Measurements from ENCODE around the gene DLGAP1. TPM values are rescaled to one million over a fixed set of nuclear protein-coding genes. Genes with fewer than 3 reads are reported as not detected.

Gene DLGAP1
- total RNA-seq, 1 experiment from 2014 or later: not detected

DNA sequence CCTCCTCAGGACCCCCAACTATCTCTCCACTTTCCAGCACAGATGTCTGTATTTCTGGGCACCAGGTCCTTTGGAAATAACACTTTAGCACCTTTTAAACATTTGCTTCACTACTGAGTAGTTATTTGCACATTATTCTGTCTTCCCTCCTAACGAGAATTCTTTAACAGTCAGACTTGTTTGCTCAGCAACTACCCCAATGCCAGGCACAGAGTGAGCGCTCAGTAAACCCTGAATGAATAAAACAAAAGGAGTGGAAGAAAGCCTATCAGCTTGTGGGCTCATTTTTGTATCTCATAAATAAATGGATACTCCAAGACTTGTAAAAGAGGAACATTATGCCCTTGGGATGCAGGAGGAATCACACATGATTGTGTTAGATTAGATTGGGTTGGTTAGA lies 554.8 kb downstream of the DLGAP1 start:
- no peak for DNase-seq (ENCODE audit: low read depth)

DNA sequence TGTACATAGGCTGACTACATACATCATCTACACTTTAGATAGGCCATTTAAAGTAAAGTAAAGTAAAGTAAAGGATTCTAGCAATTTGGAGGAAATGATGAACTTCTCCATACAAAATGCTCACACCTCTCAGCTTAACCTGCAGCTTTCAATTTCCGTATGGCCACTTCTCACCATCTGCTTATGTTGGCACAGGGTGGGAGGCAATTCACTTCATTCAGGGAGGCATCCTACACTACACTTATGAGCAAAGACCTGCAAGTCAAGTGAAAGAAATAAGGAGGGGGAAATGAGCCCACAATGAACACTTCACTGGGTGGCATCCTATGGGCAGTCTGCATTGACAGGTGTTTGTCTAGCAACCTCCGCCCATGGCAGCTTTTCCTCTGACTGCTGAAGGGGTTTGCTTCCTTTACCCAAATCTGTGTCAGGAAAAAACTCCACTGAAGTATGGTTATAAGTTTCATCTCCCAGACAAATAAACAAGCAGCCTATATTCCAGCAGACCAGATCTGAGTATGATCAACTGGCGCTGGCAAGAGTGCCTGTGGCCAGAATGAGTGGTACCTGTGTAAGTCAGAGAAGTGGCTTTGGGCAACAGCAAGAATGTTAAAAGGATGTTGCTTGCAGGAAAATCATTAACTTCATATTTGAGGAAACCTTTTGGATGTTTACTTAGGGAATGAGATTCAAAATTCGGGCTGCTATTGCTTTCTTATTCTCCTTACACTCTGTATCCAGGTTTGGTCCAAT lies 556.1 kb downstream of the DLGAP1 start:
- no peak for DNase-seq (ENCODE audit: low read depth)

DNA sequence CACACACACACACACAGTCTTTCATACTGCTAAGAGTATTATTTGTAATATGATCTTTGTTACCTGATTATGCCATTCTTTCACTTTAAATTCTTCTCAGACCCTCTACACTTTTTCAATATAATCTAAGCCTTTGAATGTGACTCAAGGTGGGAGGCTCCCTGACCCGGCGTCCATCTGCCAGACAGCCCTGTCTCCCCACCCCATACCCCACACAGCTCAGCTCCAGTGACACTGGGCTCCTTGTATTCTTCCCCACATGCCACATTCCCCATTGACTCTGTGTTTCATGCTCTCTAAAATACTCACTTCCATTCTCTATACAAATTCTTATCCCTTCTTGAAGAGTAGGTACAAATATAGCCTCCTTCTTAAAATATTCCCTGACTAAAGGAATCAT lies 563.0 kb downstream of the DLGAP1 start:
- DNase-seq (ENCODE audit: low read depth): no peak

DNA sequence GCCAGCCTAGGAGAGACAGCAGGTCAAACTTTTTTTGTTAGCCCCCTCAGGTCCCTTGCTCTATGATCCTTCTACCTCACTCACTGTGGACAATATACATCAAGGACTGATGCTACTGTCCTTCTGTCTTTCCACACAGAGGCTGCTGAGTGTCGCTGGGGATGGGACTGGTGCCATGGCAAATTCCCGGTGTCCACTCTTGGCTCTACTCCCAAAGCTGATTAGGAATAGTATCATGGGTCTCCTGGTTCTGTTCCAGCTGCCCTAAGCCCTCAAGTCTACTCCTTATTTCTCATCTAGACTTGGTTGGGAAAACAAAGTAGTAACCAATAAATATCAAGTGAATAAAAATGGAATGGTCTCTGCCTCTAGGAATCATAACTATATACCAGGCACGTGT lies 563.9 kb downstream of the DLGAP1 start:
- DNase-seq (ENCODE audit: low read depth): no peak

DNA sequence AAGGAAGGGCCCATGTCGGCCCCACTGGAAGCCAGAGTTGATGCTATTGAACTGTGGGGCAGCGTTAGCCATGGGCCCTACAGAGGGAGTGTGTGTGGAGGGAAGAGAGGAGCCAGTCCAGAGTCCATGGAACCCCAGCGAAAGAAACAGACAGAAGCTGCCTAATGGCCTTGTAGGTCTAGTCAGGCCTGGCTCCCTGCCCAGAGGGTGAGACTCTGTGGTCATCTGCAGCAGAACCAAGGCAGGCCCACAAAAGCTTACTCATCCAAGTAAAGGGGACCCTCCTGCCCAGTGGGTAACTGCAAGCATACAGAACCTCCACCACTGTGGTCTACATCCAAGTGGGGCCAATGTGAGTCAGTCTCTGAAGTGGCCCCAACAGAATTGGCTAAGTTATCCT lies 565.3 kb downstream of the DLGAP1 start:
- DNase-seq (ENCODE audit: low read depth): peak; percentile 86

DNA sequence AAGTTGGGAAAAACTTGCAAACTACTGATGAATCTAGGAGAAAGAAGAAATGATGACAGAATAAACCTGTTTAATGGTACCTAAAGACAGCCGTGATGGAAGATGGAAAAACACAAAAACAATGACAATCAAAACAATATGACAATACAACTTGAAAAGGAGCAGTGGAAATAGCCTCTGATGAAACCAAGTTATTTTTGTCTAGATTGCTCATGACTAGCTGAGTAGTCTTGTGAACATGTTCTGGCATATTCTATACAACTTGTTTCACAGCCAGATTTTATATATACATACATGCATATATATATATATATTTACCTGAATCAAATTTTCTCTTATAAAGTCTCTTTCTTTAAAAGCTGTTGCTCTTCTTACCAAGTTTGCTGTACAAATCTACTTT lies 566.0 kb downstream of the DLGAP1 start:
- no peak for DNase-seq (ENCODE audit: low read depth)

DNA sequence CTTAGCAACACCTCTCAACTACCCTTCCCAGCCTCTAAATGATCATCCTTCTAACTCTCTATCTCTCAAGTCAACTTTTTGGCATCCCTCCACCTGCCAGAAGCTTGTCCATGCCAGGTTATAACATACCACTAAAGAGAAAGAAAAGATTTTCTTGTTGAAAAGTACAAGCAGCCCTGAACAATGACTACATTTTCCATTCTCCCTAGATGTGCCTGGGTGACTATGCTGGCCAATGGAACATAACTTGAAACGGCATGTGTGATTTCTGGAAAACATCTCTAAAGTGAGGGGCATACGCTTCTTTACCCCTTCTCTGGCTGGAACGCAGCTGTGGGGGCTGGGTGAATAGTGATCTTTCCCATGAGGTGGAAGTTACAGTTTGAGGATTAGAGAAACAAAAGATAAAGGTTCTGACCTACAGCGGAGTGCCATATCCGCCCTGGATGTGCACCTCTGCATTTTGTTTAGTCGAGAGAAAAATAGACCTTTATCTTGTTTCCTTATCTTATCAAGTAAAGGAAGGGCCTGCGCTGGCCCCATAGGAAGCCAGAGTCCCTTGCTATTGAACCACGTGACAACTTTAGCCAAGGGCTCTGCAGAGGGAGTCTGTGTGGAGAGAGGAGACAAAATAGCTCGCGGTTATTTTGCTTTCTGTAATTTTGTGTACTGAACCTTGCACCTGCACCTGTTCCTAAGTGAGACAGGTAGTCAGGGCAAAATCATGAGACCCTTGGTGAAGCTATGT lies 568.4 kb downstream of the DLGAP1 start:
- DNase-seq (ENCODE audit: low read depth): no peak

DNA sequence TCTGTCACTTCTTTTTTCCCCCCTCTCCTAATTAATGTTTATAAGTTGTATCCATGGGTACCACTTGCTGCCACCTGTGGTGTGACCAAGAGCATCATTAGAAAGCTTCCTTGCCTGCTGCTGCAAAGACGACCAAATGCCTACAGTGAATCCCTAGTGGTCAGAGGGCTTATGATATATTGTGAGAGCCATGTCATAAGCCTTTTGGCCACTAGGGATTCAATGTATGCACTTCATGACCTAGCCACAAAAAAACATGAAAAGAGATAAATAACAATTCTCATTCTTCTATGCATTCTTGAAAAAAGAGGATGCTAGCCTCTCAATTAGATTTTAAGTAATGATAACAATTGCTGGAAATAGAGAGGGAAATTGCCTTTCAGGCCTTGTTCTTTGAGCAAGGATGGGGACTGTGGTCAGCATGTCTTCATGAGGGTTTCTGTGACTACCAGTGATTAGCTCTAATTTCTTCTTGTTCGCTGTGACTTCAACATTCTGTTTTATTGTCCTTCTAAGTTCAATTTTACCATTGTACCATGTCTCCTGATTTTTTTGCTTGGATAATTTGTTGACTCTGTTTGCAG lies 569.8 kb downstream of the DLGAP1 start:
- DNase-seq (ENCODE audit: low read depth): no peak

DNA sequence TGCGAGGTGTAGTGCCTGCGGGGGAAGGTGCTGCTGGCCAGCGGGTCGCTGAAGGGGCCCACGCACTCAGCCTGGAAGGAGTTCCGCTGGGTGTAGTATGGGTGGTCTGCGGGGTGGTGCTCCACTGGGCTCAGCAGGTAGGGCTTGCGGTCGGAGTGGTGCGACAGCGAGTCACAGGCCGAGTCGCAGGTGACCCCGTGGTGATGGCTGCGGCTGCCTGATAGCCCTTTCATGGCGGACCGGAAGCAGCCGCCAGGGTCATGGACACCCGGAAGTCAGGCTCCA lies 575.3 kb downstream of the DLGAP1 start:
- no peak for DNase-seq (ENCODE audit: low read depth)

DNA sequence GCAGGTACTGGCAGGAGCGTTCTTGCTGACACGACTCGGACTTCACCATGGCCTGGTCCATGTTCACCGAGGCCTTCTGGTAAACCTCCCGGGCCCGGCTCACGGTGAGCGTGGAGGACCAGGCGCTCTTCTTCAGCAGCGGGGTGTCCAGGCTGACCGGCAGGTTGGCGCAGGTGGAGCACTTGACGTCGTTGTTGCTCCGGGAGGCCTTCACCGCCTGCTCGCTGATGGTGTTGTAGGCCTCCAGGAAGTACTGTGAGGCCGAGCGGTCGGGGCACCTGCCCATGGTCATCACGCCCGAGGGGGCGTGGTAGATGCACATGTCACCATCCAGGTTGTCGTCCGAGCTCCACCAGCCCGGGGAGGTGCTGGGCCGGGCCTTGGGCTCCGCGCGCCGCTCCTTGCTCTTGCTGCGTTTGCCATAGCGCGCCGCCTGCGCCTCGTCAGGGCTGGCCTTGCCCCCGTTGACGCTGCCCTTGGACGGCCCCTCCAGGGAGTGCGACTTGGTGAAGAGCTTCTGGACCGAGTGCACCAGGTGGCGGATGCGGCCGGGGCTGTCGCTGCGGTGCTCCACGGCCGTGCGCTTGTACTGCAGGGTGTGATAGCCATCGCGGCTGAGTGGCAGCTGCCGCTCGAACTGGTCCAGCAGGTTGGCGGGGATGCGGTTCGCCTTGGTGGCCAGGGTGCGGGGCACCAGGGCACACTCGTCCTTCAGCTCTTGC lies 575.8 kb downstream of the DLGAP1 start:
- DNase-seq (ENCODE audit: low read depth): no peak

DNA sequence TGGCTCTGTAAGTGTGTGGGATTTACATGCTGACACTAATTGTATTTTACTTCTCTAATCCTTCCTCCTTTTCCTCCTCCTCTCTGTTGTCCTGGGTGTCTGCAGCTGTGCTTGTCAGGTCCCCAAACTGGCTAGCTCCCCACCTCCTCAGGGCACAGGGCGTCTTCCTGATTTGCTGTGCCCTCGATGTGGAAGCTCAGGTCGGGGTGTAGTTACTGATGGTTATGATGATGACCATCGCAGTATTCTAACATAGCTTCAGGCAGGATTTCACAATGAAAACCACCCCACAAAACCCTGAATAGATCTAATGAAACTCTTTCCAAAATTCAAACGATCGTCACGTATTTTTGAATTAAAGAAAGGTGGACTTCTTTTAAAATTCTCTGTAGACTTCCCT lies 576.7 kb downstream of the DLGAP1 start:
- no peak for DNase-seq (ENCODE audit: low read depth)

DNA sequence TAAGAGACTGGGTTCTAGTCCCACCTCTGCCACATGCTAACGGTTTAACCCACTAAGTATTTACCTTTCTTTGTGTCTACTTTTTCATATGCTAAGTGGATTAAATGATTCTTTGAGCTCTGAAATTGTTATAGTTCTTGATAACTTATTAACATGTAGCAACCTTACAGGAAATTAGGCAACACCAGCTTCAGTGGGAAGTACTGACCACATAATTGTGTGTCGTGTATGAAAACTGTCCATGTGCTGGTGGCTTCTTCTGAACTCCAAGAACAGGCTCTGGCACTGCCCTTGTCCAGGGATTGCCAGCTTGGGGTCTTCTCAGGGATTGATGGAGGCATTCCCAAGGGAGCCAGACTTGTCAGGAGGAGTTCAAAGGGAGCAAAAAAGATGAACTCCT lies 577.4 kb downstream of the DLGAP1 start:
- no peak for DNase-seq (ENCODE audit: low read depth)

DNA sequence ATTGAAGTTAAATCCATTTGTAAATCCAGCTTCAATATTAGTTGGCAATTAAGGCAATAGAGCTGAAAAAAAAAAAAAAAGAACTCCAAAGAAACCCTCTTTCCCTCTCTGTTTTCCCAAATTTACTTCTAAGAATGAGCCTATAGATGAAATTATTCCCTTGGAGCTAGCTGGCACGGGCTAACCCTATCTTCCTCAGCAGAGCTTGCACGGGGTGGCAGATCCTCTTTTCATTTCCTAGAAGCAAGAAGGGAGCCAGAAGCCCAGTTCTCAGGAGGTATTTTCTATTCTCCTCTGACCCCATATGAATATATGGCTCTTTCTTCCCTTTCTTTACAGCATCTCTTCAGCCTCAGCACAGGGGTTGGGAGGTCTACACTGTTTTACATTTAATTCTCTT lies 579.1 kb downstream of the DLGAP1 start:
- DNase-seq (ENCODE audit: low read depth): no peak

DNA sequence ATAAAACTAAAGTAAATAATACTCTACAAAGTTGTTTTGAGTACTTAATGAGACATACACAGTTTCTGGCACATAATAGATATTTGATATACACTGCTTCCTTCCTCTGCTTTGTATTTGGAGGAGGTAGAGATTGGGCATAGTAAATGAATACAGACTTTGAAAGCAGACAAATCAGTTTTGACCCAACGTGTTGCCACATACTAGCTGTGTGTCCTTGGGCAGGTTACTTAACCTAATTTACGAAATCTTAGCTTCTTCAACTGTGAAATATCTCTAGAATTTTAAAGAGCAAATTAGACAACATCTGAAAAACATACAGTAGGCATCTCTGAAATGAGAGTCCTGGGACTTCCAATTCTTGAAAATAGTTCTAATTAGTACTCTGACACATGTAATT lies 579.7 kb downstream of the DLGAP1 start:
- no peak for DNase-seq (ENCODE audit: low read depth)

DNA sequence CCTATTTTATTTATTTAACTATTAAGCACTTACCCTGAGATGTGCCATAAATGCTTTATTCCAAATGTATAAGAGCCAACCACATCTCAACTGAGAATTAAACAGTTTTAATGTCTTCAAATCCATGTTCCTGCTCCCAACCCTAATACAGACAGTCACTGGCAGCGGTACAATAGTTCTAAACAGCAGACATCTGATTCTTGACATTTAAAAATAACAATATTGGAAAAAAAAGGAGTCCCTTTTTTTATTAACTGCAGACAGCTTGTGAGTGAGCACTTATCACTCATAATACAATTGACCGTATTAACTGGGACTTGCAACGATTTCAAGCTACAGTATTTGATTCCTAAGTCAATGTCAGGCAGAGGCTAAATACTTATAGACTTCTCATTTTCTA lies 580.5 kb downstream of the DLGAP1 start:
- DNase-seq (ENCODE audit: low read depth): no peak

DNA sequence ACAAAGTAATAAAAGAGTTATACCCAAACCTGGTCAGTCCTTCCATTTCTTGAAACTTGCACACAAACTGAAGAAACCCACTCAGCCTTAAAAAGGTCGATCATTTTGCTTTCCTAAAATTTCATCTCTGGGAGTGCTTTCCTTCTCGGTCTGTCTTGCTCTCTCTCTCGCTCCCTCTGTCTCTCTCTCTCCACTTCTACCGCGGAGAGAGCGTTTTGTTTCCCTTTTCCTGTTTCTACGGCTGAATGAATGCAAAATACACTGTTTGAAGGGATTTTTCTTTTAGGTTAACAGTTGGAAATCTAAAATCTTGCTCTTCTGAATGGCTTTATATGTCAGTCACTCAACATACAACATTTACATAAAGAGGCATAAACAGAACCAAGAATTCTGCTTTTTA lies 581.0 kb downstream of the DLGAP1 start:
- no peak for DNase-seq (ENCODE audit: low read depth)

DNA sequence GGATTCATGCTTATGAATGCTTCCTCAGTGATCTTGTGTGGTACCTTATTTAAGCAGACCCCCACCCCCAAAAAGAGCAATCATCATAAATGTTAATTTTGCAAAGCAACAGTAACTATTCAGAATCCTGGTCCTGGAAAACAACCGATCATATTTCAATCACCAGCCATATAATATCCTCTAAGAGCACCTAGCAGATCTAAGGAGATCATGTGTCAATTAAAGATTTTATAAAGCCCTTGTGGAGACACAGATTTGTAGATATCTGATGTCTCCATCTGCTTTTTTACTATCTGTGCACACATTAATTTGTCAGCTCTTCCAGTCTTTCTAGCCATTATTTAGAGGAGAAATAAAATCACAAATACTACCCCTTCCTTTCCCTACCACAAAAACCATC lies 581.4 kb downstream of the DLGAP1 start:
- no peak for DNase-seq (ENCODE audit: low read depth)

DNA sequence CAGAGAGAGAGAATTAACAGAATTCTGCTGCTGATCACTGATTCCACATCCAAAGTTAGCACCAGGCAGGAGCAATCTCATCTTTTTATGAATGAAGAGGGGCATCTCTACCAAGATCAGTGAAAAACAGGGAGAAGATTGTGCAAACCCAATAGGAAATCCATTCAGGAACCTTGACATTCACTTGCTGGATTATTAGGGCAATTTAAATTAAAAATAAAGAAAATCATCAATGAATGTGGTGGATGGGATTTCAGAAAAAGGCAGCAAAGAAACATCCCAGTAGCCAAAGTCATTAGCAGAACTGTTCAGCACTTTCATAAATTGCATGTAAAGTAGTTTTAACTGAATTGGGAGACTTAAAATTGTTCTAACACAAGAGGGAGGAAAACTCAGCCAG lies 581.9 kb downstream of the DLGAP1 start:
- no peak for DNase-seq (ENCODE audit: low read depth)

DNA sequence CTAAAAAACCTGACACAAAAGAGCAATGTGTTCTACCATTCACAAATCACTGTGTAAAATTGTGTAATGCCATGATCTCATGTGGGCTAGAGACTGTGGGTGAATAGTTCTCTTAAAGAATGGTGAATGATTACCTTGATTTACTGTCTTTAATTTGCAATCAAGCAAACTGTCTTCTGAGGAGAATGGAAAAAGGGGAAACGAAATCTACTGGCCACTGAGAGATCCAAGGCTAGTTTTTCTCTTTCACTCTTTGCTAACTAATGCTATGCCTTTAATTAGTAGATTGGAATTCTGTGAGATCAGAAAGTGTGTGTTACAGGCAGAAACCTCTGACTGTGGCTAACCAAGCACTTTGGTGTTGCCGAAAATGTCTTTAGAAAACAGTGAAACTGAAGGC lies 582.5 kb downstream of the DLGAP1 start:
- DNase-seq (ENCODE audit: low read depth): no peak

DNA sequence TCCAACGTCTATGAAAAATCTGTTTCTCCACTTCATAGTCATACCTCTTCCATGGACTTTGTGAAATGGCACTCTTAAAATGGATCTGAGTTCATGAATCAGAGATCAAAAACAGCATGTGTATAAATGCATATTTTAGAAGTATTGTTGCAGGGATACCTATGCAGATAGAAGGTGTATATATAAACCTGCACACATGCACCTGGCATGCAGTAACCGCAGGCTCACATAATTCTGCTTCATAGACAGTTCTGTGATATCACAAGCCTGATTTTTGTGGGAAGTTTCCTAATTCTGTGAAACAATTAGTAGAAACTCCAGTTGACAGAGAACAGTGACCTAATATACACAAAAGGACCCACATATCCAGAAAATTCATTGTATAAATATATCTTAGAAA lies 583.4 kb downstream of the DLGAP1 start:
- no peak for DNase-seq (ENCODE audit: low read depth)

DNA sequence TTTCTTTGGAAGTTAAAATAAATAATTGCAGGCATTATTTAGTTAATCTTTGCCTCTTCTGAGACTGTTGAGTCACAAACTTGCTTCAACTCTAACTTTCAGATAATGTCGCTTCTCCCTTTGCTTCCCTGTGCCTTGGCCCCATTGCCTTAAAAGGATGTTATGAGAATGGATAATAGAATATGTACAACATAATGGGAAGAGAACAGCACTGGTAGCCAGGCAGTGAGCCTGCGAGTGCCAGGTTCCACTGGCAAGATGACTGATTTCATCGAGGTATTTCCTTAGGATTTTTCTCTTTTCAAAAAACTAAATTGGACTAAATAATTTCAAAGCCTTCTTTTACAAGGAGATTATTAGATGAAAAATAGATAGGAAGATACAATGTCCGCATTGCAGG lies 584.2 kb downstream of the DLGAP1 start:
- DNase-seq (ENCODE audit: low read depth): no peak

DNA sequence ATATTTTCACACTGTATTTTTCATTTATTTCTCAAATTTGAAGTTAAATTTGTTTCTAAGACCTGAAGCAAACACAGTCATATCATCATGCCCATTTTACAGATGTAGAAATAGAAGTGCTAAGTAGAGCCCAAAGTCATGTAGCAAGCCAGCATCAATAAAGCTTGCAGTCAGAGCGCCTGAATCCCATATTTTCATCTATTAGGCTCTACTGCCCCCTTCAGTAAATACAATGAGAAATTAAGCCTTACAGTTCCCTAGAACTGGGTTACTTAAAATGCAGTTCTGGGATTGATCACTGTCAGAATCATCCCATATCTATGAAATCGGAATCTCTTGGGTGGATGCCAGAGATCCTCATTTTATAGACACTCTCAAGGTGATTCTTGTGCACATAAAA lies 585.3 kb downstream of the DLGAP1 start:
- DNase-seq (ENCODE audit: low read depth): peak; percentile 50

DNA sequence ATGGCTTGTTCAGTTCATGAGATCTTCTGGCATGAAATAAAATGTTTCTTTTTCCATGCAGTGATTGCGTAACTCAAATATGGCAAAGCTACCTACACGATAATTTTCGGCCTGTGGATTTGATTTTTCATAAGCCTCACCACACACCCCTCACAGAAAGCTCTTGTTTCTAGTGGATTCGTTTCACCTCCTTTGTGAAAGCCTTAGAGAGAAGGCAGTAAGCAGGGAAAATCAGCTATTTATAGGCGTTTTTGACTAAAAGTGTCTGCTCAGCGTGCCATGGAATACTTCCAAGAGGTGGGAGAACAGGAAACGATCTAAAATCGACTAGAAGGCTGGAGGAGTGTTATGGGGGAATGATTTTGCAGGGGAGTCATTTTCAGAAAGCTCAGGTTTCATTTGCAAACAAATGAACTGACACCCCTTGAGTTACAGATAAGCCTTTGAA lies 587.2 kb downstream of the DLGAP1 start:
- no peak for DNase-seq (ENCODE audit: low read depth)
